HG03139 (cell line): Measurements from ENCODE around the gene ZFAND3.
"Not testable (repeated sequence)": the region's sequence is repeated elsewhere in the genome, so short reads cannot be mapped to it uniquely, and the experiment has no call there.

Source experiments
- ATAC-seq: cut with Tn5 transposase; IDR thresholded peaks from one replicate; pipeline ENCODE4 v1.9.1; 2021; ENCODE audit not compliant: unreplicated experiment

ZFAND3 gene

GRCh38 chr6:38033442-38033982 is 214.0 kb downstream of the ZFAND3 start:
- ATAC-seq: no peak

GRCh38 chr6:38034274-38034914 is 214.9 kb downstream of the ZFAND3 start:
- ATAC-seq: no peak

- no peak for ATAC-seq
Measured at GRCh38 chr6:38035478-38035877, 216.0 kb downstream of the ZFAND3 start.

- no peak for ATAC-seq
Measured at GRCh38 chr6:38039502-38039901, 220.0 kb downstream of the ZFAND3 start.

GRCh38 chr6:38040254-38040653 is 220.7 kb downstream of the ZFAND3 start:
- ATAC-seq: no peak

DNA sequence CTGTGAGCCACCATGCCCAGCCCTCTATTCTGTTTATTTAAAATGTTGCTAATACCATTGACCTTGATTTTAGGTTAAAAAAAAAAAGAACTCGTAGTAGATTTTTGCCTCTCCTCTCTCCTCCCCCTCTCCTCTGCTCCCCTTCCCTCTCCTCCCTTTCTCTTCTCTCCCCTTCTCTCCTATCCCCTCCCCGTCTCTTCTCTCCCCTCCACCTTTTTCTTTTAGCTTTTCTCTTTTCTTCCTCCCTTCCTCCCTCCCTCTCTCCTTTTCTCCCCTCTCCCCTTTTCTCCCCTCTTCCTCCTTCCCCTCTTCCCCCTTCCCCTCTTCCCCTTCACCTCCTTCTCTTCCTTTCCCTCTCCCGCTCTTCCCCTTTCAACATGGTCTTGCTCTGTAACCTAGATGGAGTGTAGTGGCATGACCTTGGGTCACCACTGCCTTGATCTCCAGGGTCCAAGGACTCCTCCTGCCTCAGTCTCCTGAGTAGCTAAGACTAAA is 223.8 kb downstream of the ZFAND3 start:
- ATAC-seq: no peak

- no peak for ATAC-seq
Measured at GRCh38 chr6:38045701-38046305, 226.3 kb downstream of the ZFAND3 start.

DNA sequence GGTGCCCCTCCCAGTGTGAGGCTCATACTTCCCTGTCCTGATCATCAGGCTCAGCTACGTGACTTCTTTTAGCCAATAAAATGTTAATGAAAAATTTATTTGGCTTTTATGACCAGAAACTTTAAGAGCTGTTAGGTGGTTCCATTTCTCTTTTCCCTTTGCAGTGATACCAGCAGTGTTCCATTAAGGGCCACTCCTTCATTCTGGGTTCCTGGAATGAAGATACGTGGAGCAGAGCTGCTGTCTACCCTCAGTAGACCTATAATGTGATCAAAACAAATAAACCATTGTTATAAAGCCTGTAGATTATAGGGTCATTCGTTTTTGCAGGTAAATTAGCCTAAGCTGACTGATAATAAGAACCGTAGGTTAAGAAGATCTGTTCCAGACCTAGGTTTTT is 228.0 kb downstream of the ZFAND3 start:
- ATAC-seq: no peak

DNA sequence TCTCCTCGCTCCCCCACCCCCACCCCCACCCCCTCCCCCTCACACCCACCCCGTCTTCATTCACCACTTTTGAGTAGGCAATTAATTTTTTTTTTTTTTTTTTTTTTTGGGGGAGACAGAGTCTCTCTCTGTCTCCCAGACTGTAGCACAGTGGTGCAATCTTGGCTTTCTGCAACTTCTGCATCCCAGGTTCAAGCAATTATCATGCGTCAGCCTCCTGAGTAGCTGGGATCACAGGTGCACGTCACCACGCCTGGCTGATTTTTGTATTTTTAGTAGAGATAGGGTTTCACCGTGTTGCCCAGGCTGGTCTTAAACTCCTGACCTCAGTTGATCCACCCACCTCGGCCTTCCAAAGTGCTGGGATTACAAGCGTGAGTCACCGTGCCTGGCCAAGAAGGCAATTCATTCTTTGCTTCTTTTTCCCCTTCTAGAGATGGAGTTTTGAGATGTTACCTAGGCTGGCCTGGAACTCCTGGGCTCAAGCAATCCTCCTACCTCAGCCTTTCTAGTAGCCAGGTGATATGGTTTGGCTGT is 230.4 kb downstream of the ZFAND3 start:
- ATAC-seq: not testable (repeated sequence)

- ATAC-seq: no peak
Measured at GRCh38 chr6:38051819-38052434, 232.4 kb downstream of the ZFAND3 start.

DNA sequence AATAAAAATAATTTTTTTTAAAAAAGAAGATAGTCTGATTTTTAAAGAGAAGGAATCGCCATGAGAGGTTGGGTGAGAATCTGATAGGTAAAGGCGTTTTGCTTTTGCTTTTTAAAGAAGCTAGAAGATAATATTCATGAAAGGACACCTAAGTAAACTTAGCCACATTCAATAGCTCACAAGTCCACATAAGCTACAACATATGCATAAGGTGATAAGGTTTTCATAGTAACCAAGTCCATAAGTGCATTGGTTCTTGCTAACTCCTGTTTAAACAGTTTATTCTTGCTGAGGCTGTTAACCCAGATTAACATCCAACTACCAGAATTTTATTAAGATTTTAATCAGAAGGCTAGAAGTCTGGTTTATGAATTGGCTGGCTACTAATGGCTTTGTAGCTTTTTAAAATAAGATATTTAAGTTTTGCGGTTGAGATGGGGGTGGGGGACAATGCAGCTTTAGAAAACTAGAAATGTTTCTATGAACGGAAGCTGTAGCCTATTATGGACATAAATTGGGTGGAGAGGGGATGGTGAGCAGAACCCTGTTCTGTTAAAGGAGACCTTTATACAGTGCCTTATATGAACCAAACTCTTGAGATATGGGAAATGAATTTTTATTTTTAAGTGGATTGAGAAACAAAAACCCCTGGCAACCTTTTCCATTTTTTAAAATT is 235.1 kb downstream of the ZFAND3 start:
- ATAC-seq: no peak

- no peak for ATAC-seq
Measured at GRCh38 chr6:38055203-38055589, 235.7 kb downstream of the ZFAND3 start.

- ATAC-seq: no peak
Measured at GRCh38 chr6:38056361-38056760, 236.8 kb downstream of the ZFAND3 start.

DNA sequence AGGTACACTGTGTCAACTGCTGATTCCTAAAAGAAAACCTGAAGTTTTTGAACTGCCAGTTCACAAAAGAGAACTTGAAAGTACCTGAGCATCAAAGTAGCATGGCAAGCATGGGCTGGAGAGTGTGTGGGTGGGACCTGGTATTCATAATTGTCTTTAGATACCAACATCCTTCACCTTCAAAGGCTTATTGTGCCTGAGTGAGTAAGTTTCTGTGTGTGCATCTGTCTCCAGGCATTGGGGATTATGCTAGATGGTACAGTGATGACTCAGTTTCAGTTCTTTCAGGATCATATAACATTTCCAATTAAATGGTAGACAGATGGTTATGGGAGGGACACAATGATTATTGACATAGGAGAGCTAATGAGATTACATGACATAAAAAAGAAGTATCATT is 238.5 kb downstream of the ZFAND3 start:
- ATAC-seq: no peak

DNA sequence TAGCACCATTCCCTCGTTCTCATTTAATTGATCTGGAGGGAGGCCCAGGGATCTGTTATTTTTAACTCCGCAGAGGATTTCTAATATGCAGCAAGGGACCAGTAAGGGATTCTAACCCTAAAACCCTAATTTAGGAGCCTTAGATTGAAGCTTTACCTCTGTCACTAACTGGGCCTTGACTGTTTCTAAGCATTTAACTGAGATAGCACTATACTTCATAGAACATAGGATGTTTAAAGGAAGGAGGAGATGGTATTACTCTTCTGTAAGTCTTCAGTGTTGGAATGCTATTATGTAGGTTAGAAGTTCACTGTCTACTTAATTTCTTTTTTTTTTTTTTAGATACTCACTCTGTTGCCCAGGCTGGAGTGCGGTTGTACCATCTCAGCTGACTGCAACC is 242.5 kb downstream of the ZFAND3 start:
- no peak for ATAC-seq

DNA sequence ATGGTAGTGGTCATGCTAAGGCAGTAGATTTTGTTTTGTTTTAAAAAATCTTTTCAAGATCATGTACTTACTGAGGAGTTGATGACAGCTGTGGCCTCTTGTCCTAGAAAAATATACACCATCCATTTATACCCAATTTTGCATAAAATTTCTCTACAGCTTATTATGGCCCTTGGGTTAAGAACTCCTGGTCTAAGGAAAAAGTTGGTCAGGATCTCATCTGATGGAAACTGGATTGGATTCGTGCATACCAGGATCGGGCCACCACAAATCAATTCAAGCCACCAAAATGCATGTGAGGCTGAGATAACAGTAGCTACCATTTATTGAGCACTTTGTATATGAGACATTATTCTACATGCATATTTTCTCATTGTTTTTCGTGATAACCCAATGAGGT is 244.4 kb downstream of the ZFAND3 start:
- no peak for ATAC-seq

DNA sequence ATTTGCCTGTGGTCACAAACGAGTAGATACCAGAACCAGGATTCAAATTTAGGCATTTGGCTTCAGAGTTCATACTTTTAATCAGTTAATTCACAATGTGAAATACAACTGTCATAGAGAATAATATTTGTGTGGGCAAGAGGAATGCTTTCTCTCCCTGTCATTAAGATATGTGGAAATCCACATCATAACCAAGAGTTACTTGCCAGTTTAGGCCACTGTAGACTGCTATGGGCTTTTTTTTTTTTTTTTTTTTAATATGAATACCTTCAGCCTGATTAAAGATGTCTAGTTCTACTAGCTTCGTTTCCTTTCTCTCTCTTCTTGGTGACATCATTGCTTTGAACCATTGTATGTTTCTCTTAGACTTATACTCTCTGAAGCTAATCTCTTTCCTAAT is 244.9 kb downstream of the ZFAND3 start:
- no peak for ATAC-seq

DNA sequence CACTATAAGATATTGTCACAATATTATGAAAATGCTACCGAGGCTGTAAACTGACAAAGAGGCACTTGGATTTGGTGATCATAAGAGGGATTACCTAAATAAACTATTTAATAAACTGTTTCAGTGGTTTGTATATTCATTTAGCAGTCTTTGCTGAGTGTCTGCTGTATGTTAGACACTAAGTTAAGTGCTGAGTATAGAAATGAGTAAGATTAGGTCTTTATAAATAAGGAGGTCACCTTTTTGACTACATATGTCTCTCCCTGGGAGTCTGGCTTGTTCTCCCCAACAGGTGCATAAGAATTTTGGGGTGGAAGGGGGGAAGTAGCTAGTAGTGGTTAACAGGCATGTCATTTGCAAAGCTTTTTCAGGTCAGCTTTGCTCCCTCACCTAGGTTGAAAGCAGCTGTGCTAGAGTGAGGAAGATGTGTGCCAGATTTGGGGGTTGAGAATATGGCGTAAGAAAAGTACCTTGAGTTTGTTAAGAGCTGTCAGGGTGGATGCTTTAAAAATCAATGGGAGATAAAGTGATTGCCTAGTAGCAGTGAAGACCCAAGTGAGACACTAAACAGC is 246.3 kb downstream of the ZFAND3 start:
- no peak for ATAC-seq

GRCh38 chr6:38067263-38067980 is 247.9 kb downstream of the ZFAND3 start:
- no peak for ATAC-seq

DNA sequence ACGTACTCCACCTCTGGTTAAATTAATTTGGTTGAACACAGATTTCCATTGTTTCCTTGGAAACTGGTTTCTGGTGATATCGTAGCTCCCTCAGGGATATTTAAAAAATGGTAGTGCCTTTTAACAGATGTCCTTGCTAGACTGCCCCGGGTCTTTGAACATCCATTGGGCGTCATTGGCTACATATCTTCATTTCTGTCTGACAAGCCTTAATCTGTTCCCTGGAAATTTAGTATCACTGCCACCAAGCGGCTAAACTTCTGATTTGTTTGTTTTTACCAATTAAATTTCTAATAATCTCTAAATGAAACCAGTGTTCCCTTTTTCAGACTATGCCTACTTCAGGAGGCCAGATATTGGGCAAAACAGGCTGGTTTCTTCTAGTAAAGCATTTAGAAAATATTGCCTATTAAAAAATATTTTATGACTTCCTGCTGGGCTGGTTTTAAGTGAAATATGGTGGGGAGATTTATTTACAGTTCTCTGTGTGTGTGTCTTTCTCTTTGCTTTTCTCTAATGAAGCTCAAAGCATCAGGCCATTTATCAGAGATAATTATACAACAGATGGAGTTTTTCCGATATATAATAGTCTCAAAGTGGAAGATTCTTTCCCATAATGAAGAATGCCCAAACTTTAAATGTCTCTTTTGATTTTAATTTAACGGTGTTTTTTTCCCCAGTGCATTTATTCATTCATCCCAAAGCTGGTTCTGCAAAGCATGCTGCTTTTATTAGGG is 249.5 kb downstream of the ZFAND3 start:
- no peak for ATAC-seq
